Gastrocnemius medialis (tissue), 4 donors: Measurements from ENCODE around the gene MEGF10.

Experiments used
- CTCF ChIP-seq, 5 experiments: fragments of 450-650 bp in 3 of 5; fragments of 200-600 bp in 2 of 5; sonication (generic) in 2 of 5; IDR thresholded peaks in 4 of 5; conservative IDR thresholded peaks in 1 of 5; 1 replicate in 4 of 5; 2 replicates in 1 of 5; pipeline ENCODE4 v1.5.1; 2016 to 2019; ENCODE audit warnings: antibody characterized with exemption in 5 of 5, mild to moderate bottlenecking in 3 of 5, moderate library complexity in 3 of 5
- POLR2A ChIP-seq, 2 donors: fragments of 450-650 bp; IDR thresholded peaks; one replicate each; pipeline ENCODE4 v1.6.1; 2017; ENCODE audit warnings: antibody characterized with exemption in 2 of 2, mild to moderate bottlenecking in 2 of 2, moderate library complexity in 2 of 2

GRCh38 chr5:127367029-127367428, 76.4 kb downstream of the MEGF10 start:
- no peak for TF ChIP-seq CTCF (IDR thresholded peaks at IDR 0.05 in 4 of 5, conservative IDR thresholded peaks at IDR 0.05 in 1 of 5)
- TF ChIP-seq POLR2A (IDR thresholded peaks at IDR 0.05) = no peak
